Measurements from ENCODE around the gene B4GALNT1. TPM values are rescaled to one million over a fixed set of nuclear protein-coding genes. Genes with fewer than 3 reads are reported as not detected.

The B4GALNT1 gene
- total and polyA plus RNA-seq, 9 of the 15 experiments (the other 6 are each of a cell fraction or from before 2014, with no cell fraction given): 1.0 to 32.2 (median 9.8) TPM

DNA sequence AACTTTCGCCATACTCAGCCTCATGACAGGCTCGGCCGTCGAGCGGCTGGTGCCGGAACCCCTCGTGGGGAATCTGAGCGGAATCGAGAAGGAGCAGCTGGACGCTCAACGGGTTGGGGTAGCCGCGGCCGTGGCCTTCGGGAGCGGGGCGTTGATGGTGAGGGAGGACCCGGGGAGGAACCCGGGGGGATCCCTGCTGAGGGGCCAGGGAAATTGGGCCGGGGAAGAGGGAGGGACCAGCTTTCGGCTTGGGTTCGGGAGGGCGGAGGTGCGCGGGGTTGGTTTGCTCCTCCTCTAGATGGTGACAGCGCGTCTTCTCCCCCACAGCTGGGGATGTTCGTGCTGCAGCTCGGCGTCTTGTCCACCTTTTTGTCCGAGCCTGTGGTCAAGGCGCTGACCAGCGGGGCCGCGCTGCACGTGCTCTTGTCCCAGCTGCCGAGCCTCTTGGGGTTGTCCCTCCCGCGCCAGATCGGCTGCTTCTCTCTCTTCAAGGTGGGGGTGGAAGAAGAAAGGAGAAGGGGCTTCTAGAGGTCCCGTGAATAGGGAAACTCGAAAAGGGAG is 12.0 kb downstream of the B4GALNT1 start (continued):
- TF ChIP-seq, protein P1, sequence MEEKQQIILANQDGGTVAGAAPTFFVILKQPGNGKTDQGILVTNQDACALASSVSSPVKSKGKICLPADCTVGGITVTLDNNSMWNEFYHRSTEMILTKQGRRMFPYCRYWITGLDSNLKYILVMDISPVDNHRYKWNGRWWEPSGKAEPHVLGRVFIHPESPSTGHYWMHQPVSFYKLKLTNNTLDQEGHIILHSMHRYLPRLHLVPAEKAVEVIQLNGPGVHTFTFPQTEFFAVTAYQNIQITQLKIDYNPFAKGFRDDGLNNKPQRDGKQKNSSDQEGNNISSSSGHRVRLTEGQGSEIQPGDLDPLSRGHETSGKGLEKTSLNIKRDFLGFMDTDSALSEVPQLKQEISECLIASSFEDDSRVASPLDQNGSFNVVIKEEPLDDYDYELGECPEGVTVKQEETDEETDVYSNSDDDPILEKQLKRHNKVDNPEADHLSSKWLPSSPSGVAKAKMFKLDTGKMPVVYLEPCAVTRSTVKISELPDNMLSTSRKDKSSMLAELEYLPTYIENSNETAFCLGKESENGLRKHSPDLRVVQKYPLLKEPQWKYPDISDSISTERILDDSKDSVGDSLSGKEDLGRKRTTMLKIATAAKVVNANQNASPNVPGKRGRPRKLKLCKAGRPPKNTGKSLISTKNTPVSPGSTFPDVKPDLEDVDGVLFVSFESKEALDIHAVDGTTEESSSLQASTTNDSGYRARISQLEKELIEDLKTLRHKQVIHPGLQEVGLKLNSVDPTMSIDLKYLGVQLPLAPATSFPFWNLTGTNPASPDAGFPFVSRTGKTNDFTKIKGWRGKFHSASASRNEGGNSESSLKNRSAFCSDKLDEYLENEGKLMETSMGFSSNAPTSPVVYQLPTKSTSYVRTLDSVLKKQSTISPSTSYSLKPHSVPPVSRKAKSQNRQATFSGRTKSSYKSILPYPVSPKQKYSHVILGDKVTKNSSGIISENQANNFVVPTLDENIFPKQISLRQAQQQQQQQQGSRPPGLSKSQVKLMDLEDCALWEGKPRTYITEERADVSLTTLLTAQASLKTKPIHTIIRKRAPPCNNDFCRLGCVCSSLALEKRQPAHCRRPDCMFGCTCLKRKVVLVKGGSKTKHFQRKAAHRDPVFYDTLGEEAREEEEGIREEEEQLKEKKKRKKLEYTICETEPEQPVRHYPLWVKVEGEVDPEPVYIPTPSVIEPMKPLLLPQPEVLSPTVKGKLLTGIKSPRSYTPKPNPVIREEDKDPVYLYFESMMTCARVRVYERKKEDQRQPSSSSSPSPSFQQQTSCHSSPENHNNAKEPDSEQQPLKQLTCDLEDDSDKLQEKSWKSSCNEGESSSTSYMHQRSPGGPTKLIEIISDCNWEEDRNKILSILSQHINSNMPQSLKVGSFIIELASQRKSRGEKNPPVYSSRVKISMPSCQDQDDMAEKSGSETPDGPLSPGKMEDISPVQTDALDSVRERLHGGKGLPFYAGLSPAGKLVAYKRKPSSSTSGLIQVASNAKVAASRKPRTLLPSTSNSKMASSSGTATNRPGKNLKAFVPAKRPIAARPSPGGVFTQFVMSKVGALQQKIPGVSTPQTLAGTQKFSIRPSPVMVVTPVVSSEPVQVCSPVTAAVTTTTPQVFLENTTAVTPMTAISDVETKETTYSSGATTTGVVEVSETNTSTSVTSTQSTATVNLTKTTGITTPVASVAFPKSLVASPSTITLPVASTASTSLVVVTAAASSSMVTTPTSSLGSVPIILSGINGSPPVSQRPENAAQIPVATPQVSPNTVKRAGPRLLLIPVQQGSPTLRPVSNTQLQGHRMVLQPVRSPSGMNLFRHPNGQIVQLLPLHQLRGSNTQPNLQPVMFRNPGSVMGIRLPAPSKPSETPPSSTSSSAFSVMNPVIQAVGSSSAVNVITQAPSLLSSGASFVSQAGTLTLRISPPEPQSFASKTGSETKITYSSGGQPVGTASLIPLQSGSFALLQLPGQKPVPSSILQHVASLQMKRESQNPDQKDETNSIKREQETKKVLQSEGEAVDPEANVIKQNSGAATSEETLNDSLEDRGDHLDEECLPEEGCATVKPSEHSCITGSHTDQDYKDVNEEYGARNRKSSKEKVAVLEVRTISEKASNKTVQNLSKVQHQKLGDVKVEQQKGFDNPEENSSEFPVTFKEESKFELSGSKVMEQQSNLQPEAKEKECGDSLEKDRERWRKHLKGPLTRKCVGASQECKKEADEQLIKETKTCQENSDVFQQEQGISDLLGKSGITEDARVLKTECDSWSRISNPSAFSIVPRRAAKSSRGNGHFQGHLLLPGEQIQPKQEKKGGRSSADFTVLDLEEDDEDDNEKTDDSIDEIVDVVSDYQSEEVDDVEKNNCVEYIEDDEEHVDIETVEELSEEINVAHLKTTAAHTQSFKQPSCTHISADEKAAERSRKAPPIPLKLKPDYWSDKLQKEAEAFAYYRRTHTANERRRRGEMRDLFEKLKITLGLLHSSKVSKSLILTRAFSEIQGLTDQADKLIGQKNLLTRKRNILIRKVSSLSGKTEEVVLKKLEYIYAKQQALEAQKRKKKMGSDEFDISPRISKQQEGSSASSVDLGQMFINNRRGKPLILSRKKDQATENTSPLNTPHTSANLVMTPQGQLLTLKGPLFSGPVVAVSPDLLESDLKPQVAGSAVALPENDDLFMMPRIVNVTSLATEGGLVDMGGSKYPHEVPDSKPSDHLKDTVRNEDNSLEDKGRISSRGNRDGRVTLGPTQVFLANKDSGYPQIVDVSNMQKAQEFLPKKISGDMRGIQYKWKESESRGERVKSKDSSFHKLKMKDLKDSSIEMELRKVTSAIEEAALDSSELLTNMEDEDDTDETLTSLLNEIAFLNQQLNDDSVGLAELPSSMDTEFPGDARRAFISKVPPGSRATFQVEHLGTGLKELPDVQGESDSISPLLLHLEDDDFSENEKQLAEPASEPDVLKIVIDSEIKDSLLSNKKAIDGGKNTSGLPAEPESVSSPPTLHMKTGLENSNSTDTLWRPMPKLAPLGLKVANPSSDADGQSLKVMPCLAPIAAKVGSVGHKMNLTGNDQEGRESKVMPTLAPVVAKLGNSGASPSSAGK (IDR thresholded peaks at IDR 0.05): 0 out of 2 replicates have a peak, but pooled peaks have one; percentile 68
- TF ChIP-seq FOXP1 (CRISPR knock-in tag; IDR thresholded peaks at IDR 0.05) (no peak), ELF4 (CRISPR knock-in tag; IDR thresholded peaks at IDR 0.05) (no peak), RBM14 (IDR thresholded peaks at IDR 0.05; ENCODE audit: borderline replicate concordance, insufficient read depth, low read depth, low read length) (no peak), DIDO1 (tag; IDR thresholded peaks at IDR 0.05; ENCODE audit: low read depth) (no peak), ZNF589 (CRISPR knock-in tag; IDR thresholded peaks at IDR 0.05; ENCODE audit: low read depth) (no peak), BHLHE40 (IDR thresholded peaks at IDR 0.05; ENCODE audit: low read length) (peak; percentile 33; the same call in 1 of the 2 replicates)
- TF ChIP-seq, protein P2, sequence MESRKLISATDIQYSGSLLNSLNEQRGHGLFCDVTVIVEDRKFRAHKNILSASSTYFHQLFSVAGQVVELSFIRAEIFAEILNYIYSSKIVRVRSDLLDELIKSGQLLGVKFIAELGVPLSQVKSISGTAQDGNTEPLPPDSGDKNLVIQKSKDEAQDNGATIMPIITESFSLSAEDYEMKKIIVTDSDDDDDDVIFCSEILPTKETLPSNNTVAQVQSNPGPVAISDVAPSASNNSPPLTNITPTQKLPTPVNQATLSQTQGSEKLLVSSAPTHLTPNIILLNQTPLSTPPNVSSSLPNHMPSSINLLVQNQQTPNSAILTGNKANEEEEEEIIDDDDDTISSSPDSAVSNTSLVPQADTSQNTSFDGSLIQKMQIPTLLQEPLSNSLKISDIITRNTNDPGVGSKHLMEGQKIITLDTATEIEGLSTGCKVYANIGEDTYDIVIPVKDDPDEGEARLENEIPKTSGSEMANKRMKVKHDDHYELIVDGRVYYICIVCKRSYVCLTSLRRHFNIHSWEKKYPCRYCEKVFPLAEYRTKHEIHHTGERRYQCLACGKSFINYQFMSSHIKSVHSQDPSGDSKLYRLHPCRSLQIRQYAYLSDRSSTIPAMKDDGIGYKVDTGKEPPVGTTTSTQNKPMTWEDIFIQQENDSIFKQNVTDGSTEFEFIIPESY (CRISPR knock-in tag; IDR thresholded peaks at IDR 0.05): peak; percentile 84
